ENCODE measurements around the gene EYA2. TPM values are rescaled to one million over a fixed set of nuclear protein-coding genes. Genes with fewer than 3 reads are reported as not detected.

The EYA2 gene
- total and polyA plus RNA-seq, 12 donors, result 0.54 to 2.2 (median 1.4) TPM

GRCh38 chr20:47062226-47062890 is 167.7 kb downstream of the EYA2 start:
- intact Hi-C loops (cut with DNase I), result no loop called here
- TF ChIP-seq CTCF (IDR thresholded peaks at IDR 0.05), result no peak
- no peak for TF ChIP-seq POLR2A (IDR thresholded peaks at IDR 0.05)
- Histone ChIP-seq H3K27ac (no peak overlapping the region), H3K9me3 (replicated peaks in 1 of 3) (peaks cover 0 to 7% (median 0%) of the 10 kb centered on the region in 3 donors), H3K36me3 (replicated peaks in 1 of 2) (no peaks in the 10 kb centered on the region), H3K4me1 (replicated peaks in 1 of 2) (no peaks in the 10 kb centered on the region), H3K4me3 (no peak overlapping the region), H3K27me3 (no peaks in the 10 kb centered on the region)
- no peak for DNase-seq
- 69 to 81% (median 79%) methylated on average over 13 to 14 of the region's 14 CpGs for WGBS, 4 donors

GRCh38 chr20:47063407-47063806 is 168.8 kb downstream of the EYA2 start:
- intact Hi-C loops (cut with DNase I), result no loop called here
- 45 to 67% (median 59%) methylated on average over 2 of the region's 2 CpGs for WGBS, 4 donors
- Histone ChIP-seq H3K4me3 (no peak overlapping the region), H3K4me1 (replicated peaks in 1 of 2) (no peaks in the 10 kb centered on the region), H3K9me3 (replicated peaks in 1 of 3) (peaks cover 0 to 17% (median 0%) of the 10 kb centered on the region in 3 donors), H3K27me3 (no peaks in the 10 kb centered on the region), H3K27ac (no peak overlapping the region), H3K36me3 (replicated peaks in 1 of 2) (no peaks in the 10 kb centered on the region)
- TF ChIP-seq POLR2A (IDR thresholded peaks at IDR 0.05), result no peak
- no peak for TF ChIP-seq CTCF (IDR thresholded peaks at IDR 0.05)
- DNase-seq, result no peak

- intact Hi-C loops (cut with DNase I), result no loop called here
- DNase-seq, result no peak
- no peaks in the 10 kb centered on the region for H3K4me1 ChIP-seq (replicated peaks in 1 of 2)
- no peaks in the 10 kb centered on the region for H3K36me3 ChIP-seq (replicated peaks in 1 of 2)
- H3K27me3 ChIP-seq, result no peaks in the 10 kb centered on the region
- no peak overlapping the region for H3K4me3 ChIP-seq
- WGBS, 4 donors, result 77 to 86% (median 81%) methylated on average over 3 of the region's 3 CpGs
- H3K27ac ChIP-seq, result no peak overlapping the region
- H3K9me3 ChIP-seq (replicated peaks in 1 of 3), result peaks cover 0 to 19% (median 0%) of the 10 kb centered on the region in 3 donors
- TF ChIP-seq CTCF (IDR thresholded peaks at IDR 0.05) (no peak), POLR2A (IDR thresholded peaks at IDR 0.05) (no peak)
Measured at GRCh38 chr20:47063808-47064207, 169.2 kb downstream of the EYA2 start.

- Histone ChIP-seq H3K4me3 (no peak overlapping the region), H3K36me3 (replicated peaks in 1 of 2) (no peaks in the 10 kb centered on the region), H3K4me1 (replicated peaks in 1 of 2) (no peaks in the 10 kb centered on the region), H3K27me3 (no peaks in the 10 kb centered on the region), H3K9me3 (replicated peaks in 1 of 3) (peaks cover 0 to 19% (median 0%) of the 10 kb centered on the region in 3 donors), H3K27ac (no peak overlapping the region)
- intact Hi-C loops (cut with DNase I), result no loop called here
- TF ChIP-seq CTCF (IDR thresholded peaks at IDR 0.05) (no peak), POLR2A (IDR thresholded peaks at IDR 0.05) (no peak)
- WGBS, 4 donors, result 38 to 48% (median 40%) methylated on average over 4 of the region's 4 CpGs
- DNase-seq, result peak in 1 of 7 donors; percentile 21
Measured at GRCh38 chr20:47066484-47067270, 172.0 kb downstream of the EYA2 start.

Data from adrenal gland (tissue), 12 donors.